ENCODE data around the gene TRIM44. TPM values are rescaled to one million over a fixed set of nuclear protein-coding genes. Genes with fewer than 3 reads are reported as not detected.
"Not testable (repeated sequence)": the region's sequence is repeated elsewhere in the genome, so short reads cannot be mapped to it uniquely, and the experiment has no call there.

The TRIM44 gene
- polyA plus RNA-seq, 1 experiment, result 62.0 TPM

DNA sequence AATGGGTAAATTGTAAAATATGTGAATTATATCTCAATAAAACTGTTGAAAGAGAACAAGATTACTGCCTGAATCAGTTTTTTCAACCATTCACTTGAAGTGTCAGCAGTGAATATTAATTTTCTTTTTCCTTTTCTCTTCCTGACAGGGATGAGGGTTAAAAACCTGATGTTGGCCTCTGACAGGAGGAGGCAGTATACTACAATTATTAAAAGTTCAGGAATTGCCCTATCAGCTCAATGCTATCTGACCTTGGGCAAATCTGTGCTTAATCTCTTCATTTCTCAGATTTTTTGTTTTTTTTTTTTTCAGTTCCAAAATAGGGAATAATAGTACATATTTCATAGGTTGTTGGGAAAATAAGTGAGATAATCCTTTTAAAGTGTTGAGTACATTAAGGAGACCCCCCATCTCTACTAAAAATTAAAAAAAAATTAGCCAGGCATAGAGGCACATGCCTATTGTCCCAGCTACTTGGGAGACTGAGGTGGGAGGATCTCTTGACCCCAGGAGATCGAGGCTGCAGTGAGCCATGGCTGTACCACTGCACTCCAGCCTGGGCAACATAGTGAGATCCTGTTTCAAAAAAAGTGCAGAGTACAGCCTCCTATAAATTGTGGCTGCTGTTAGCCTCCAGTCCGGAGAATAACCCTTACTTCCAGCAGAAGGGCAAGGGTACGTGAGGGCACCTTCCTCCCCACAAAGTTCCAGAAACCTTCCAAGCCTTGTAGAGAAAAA lies 48.8 kb downstream of the TRIM44 start:
- DNase-seq (ENCODE audit: low read depth), result no peak
- no peaks in the 10 kb centered on the region for H3K27me3 ChIP-seq (ENCODE audit: control insufficient read depth, insufficient read depth, low read length)
- CTCF ChIA-PET, result interaction anchor here (1.0 kb wide), 1 partner anchor 420 kb away, joined by 3 read pairs; no protein-coding TSS in a partner anchor
- H3K36me3 ChIP-seq (ENCODE audit: control insufficient read depth, insufficient read depth, low read length), result no peaks in the 10 kb centered on the region
- TF ChIP-seq CTCF (IDR thresholded peaks at IDR 0.05; ENCODE audit: insufficient read depth, low read depth, low read length), result peak; percentile 29; the same call in 1 of the 2 replicates
- POLR2A ChIA-PET, result no interaction called here
- no peak overlapping the region for H3K4me3 ChIP-seq (ENCODE audit: low read depth, low read length)

GRCh38 chr11:35711924-35712323 lies 49.3 kb downstream of the TRIM44 start:
- CTCF ChIA-PET, result no interaction called here
- no peak for TF ChIP-seq CTCF (IDR thresholded peaks at IDR 0.05; ENCODE audit: insufficient read depth, low read depth, low read length)
- POLR2A ChIA-PET, result no interaction called here
- Histone ChIP-seq H3K27me3 (ENCODE audit: control insufficient read depth, insufficient read depth, low read length) (no peaks in the 10 kb centered on the region), H3K4me3 (ENCODE audit: low read depth, low read length) (no peak overlapping the region), H3K36me3 (ENCODE audit: control insufficient read depth, insufficient read depth, low read length) (no peaks in the 10 kb centered on the region)
- DNase-seq (ENCODE audit: low read depth), result no peak

- Histone ChIP-seq H3K36me3 (ENCODE audit: control insufficient read depth, insufficient read depth, low read length) (no peaks in the 10 kb centered on the region), H3K27me3 (ENCODE audit: control insufficient read depth, insufficient read depth, low read length) (no peaks in the 10 kb centered on the region), H3K4me3 (ENCODE audit: low read depth, low read length) (no peak overlapping the region)
- TF ChIP-seq CTCF (IDR thresholded peaks at IDR 0.05; ENCODE audit: insufficient read depth, low read depth, low read length), result no peak
- no peak for DNase-seq (ENCODE audit: low read depth)
- CTCF ChIA-PET, result no interaction called here
- POLR2A ChIA-PET, result no interaction called here
Measured at GRCh38 chr11:35712533-35712932, 50.0 kb downstream of the TRIM44 start.

DNA sequence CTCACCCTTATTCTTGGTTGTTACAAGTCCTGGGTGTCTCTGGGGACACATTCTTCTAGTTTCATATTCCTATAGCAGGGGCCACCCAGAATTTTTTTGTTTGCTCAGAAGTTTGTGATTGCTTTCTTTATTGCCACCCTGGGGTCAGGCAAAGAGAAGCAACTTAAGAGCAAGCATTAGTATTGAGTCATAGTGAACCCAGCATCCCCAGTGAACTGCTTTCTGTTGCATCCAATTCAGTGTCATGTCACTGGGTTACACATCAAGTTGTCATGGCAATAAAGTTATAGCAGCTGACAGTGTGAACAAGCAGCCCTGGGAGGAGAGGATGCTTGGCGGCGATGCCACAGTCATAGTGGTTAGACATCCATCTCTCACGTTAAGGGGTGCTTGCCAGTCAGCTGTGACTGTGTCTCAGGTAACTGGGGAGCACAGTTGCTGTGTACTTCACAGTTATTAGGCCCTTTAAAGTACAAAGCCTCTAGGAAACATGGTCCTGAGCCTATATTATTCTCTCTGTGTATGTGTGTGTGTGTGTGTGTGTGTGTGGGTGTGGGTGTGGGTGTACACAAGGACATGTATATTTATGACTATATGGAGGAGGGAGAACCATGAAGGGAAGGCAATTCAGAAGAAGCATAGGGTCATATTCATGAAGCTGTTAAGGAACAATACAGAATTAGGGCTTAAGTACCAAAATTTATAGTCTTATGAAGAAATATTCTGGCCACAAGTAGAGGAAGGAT lies 52.5 kb downstream of the TRIM44 start:
- POLR2A ChIA-PET, result no interaction called here
- no peak for TF ChIP-seq CTCF (IDR thresholded peaks at IDR 0.05; ENCODE audit: insufficient read depth, low read depth, low read length)
- no peak for DNase-seq (ENCODE audit: low read depth)
- no peaks in the 10 kb centered on the region for H3K27me3 ChIP-seq (ENCODE audit: control insufficient read depth, insufficient read depth, low read length)
- H3K36me3 ChIP-seq (ENCODE audit: control insufficient read depth, insufficient read depth, low read length), result no peaks in the 10 kb centered on the region
- CTCF ChIA-PET, result no interaction called here
- no peak overlapping the region for H3K4me3 ChIP-seq (ENCODE audit: low read depth, low read length)

DNA sequence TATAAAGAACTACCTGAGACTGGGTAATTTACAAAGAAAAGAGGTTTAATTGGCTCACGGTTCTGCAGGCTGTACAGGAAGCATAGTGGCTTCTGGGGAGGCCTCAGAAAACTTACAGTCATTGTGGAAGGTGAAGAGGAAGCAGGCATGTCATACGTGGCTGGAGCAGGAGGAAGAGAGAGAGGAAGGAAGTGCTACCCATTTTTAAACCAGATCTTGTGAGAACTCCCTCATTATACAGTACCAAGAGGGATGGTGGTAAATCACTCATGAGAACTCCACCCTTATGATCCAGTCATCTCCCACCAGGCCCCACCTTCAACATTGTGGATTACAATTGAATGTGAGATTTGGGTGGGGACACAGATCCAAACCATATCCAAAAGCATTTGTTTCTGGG lies 53.1 kb downstream of the TRIM44 start:
- H3K36me3 ChIP-seq (ENCODE audit: control insufficient read depth, insufficient read depth, low read length); DNase-seq (ENCODE audit: low read depth); CTCF ChIA-PET; POLR2A ChIA-PET; H3K27me3 ChIP-seq (ENCODE audit: control insufficient read depth, insufficient read depth, low read length); H3K4me3 ChIP-seq (ENCODE audit: low read depth, low read length): not testable (repeated sequence)
